Smooth muscle cell of the pulmonary artery (primary cell): Measurements from ENCODE around the gene TBX19. TPM values are rescaled to one million over a fixed set of nuclear protein-coding genes. Genes with fewer than 3 reads are reported as not detected.

ENCODE experiments used
- total RNA-seq: library from RNA; depleted of rRNA; stranded (reverse); fragments of >200 nt; gene quantifications from 2 replicates; pipeline ENCODE4 v1.2.3, GENCODE V29; 2014

Gene TBX19
- total RNA-seq: 1.2 and 1.7 TPM in 2 replicates

DNA sequence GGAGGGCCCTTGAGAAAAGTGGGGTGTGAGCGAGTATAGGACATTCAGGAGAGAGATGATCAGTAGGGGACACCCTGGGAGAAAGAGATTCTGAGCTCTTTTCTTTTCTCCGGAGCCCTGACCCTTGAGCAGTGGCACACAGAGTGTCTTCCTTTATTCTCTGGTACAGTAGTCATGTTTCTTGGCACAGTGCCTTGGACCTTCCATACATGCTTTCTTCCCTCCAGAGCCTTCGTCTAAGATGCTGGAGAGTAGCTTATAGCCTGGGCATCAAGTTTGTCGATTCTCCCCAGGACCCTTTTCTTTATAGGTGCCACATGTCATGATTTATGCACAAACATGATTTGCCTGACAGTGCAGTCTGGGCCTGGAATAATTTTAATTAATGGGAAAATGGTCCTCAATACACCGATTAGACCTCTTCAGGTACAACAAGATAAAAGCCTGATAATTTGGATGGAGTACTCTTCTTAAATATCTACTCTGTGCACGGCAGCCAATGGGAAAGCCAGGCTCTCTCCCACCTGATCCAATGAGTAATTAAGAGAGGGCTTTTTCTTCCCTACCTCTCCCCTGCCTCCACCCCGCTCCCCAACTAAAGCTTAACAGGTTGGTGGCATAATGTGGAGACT is at the start of gene TBX19:
TSS of gene TBX19 (plus strand) at position 582 of the 632 bp plus-strand sequence. CDS start 214 bp downstream, outside the sequence.

Other genes with a start within 250 kb of the TBX19 start
- 22.6 and 49.1 TPM in 2 replicates for gene GPR161, start 143.9 kb upstream of the TBX19 start, total RNA-seq
- 26.4 and 33.0 TPM in 2 replicates for gene TIPRL, start 101.9 kb upstream of the TBX19 start, total RNA-seq
- gene SFT2D2, start 54.9 kb upstream of the TBX19 start, total RNA-seq: 41.4 and 47.7 TPM in 2 replicates